DOHH2 (cell line): ENCODE data around the gene CAMKMT.

Experiments
- CTCF ChIP-seq: fragments of 200-600 bp; sonication (generic); IDR thresholded peaks from one replicate; pipeline ENCODE4 v1.5.1; 2014; ENCODE audit warnings: antibody characterized with exemption, mild to moderate bottlenecking, low read depth, low read length; ENCODE audit not compliant: poor library complexity, severe bottlenecking
- EZH2phosphoT487 ChIP-seq: fragments of 200-600 bp; sonication (generic); IDR thresholded peaks from 2 replicates; pipeline ENCODE4 v1.6.1; 2017; ENCODE audit warnings: borderline replicate concordance, mild to moderate bottlenecking, antibody characterized with exemption, low read length, moderate library complexity, mixed read lengths

DNA sequence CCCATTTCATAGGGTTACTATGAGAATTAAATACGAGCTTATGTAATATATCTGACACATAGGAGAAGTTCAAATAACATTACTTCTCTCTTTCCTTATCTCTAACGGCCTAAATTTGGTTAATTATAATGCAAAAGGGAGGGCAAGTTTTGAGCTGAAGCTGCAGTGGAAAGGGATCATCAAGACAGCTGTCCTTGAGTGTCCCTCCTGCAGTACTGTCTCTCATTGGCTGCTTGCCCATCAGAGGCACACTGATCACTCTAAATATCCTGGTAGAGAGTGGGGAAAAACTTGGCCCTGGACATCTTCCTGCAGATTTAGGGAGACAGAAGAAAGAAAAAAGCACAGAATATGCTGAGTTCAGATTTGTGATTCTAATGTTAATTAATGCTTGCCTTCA, 186.0 kb downstream of the CAMKMT start:
- no peak for TF ChIP-seq CTCF
- no peak for TF ChIP-seq EZH2phosphoT487
